Liver (tissue), 9 donors: ENCODE measurements around the gene WEE1. TPM values are rescaled to one million over a fixed set of nuclear protein-coding genes. Genes with fewer than 3 reads are reported as not detected.

ENCODE experiments used
- DNase-seq: peaks from one replicate; pipeline ENCODE4 v3.0.0-alpha.2; 2017; ENCODE audit warnings: low spot score
- H3K27ac ChIP-seq, 2 donors: one replicate each; pipeline ENCODE4 v1.7.0; 2013; ENCODE audit warnings: inconsistent platforms in 2 of 2, low read length in 2 of 2, control low read depth in 1 of 2, low read depth in 1 of 2, mild to moderate bottlenecking in 1 of 2
- H3K27me3 ChIP-seq, 4 donors: one replicate each; pipeline versions ENCODE4 v1.6.1 to v1.7.0; 2013; ENCODE audit warnings: low read length in 3 of 4, inconsistent platforms in 1 of 4, mild to moderate bottlenecking in 1 of 4, moderate library complexity in 1 of 4; ENCODE audit not compliant: control insufficient read depth in 4 of 4, insufficient read depth in 4 of 4
- H3K36me3 ChIP-seq, 4 donors: one replicate each; pipeline versions ENCODE4 v1.6.1 to v1.7.0; 2013; ENCODE audit warnings: low read length in 3 of 4, mild to moderate bottlenecking in 3 of 4, low read depth in 1 of 4, moderate library complexity in 1 of 4; ENCODE audit not compliant: control insufficient read depth in 4 of 4, insufficient read depth in 3 of 4
- H3K4me1 ChIP-seq, 4 donors: one replicate each; pipeline versions ENCODE4 v1.6.1 to v1.7.0; 2013; ENCODE audit warnings: low read length in 3 of 4, mild to moderate bottlenecking in 3 of 4, moderate library complexity in 1 of 4; ENCODE audit not compliant: control insufficient read depth in 4 of 4, insufficient read depth in 4 of 4
- H3K4me3 ChIP-seq, 3 donors: one replicate each; pipeline versions ENCODE4 v1.6.1 to v1.7.0; 2013; ENCODE audit warnings: low read length in 3 of 3, control low read depth in 1 of 3, low read depth in 1 of 3, mild to moderate bottlenecking in 1 of 3
- H3K9ac ChIP-seq, 2 donors: one replicate each; pipeline ENCODE4 v1.7.0; 2013; ENCODE audit warnings: low read length in 2 of 2, mild to moderate bottlenecking in 2 of 2, moderate library complexity in 2 of 2, control low read depth in 1 of 2, low read depth in 1 of 2
- H3K9me3 ChIP-seq, 4 donors: one replicate each; pipeline versions ENCODE4 v1.6.1 to v1.7.0; 2013; ENCODE audit warnings: low read length in 3 of 4; ENCODE audit not compliant: control insufficient read depth in 4 of 4
- ATF3 ChIP-seq: IDR thresholded peaks from 2 replicates; pipeline ENCODE4 v1.6.1; 2016; ENCODE audit warnings: antibody characterized with exemption
- EGR1 ChIP-seq, 2 donors: IDR thresholded peaks; 2 replicates each; pipeline ENCODE4 v1.6.1; 2016 to 2018; ENCODE audit warnings: antibody characterized with exemption in 2 of 2, low read depth in 2 of 2
- FOXA1 ChIP-seq: IDR thresholded peaks from 2 replicates; pipeline ENCODE4 v1.6.1; 2016; ENCODE audit warnings: antibody characterized with exemption
- HNF4A ChIP-seq, 2 donors: conservative IDR thresholded peaks; 2 replicates each; pipeline ENCODE4 v1.6.1; 2016; ENCODE audit warnings: antibody characterized with exemption in 2 of 2, mild to moderate bottlenecking in 2 of 2
- HNF4G ChIP-seq: IDR thresholded peaks from 2 replicates; pipeline ENCODE4 v1.6.1; 2016; ENCODE audit warnings: antibody characterized with exemption
- JUND ChIP-seq, 2 donors: IDR thresholded peaks; 2 replicates each; pipeline ENCODE4 v1.6.1; 2016; ENCODE audit warnings: antibody characterized with exemption in 2 of 2
- NR2F2 ChIP-seq: IDR thresholded peaks from 2 replicates; pipeline ENCODE4 v1.6.1; 2016; ENCODE audit warnings: antibody characterized with exemption
- RAD21 ChIP-seq, 2 donors: IDR thresholded peaks; 2 replicates each; pipeline ENCODE4 v1.6.1; 2016; ENCODE audit warnings: antibody characterized with exemption in 2 of 2, mild to moderate bottlenecking in 2 of 2
- SP1 ChIP-seq: IDR thresholded peaks from 2 replicates; pipeline ENCODE4 v1.6.1; 2018; ENCODE audit warnings: antibody characterized with exemption, mild to moderate bottlenecking
- TAF1 ChIP-seq: conservative IDR thresholded peaks from 2 replicates; pipeline ENCODE4 v1.6.1; 2016; ENCODE audit warnings: antibody characterized with exemption, mild to moderate bottlenecking
- WGBS: extraction: QIAGEN DNeasy Blood & Tissue Kit; methylation state at CpG from one replicate; pipeline ENCODE4 v1.1.7; 2013; 5-methylcytosine and 5-hydroxymethylcytosine counted together
- polyA plus RNA-seq, 2 donors: library from polyadenylated mRNA; stranded (reverse) in 1 of 2; unstranded in 1 of 2; fragments of 200-250 nt in 1 of 2; fragments of >200 nt in 1 of 2; fragmentation: Nextera tagmentation in 1 of 2; extraction: Ambion mirVana in 1 of 2; gene quantifications; one replicate each; pipeline versions ENCODE4 v1.2.1 to v1.2.3, GENCODE V29; 2013 to 2015
- total RNA-seq, 2 donors: library from RNA; depleted of rRNA; stranded (reverse); fragments of >200 nt; gene quantifications; one replicate each; pipeline ENCODE4 v1.2.3, GENCODE V29; 2014
- TF ChIP-seq, protein P1 (sequence below): IDR thresholded peaks from 2 replicates; pipeline ENCODE4 v1.6.1; 2016; ENCODE audit warnings: antibody characterized with exemption
- TF ChIP-seq, protein P2 (sequence below): fragments of 150-350 bp; IDR thresholded peaks from 2 replicates; pipeline ENCODE4 v1.5.1; 2017; ENCODE audit warnings: improper control_type of control experiment, low read depth, low read length; ENCODE audit not compliant: missing input control
- TF ChIP-seq, protein P3 (sequence below): IDR thresholded peaks from 2 replicates; pipeline ENCODE4 v1.6.1; 2016; ENCODE audit warnings: antibody characterized with exemption
- donor health status: healthy.
- donor health status: healthy.
- donor health status: healthy.
- donor health status: healthy.
- donor health status: healthy.

Gene WEE1
- total and polyA plus RNA-seq, 4 donors: 3.5 to 39.6 (median 7.1) TPM

DNA sequence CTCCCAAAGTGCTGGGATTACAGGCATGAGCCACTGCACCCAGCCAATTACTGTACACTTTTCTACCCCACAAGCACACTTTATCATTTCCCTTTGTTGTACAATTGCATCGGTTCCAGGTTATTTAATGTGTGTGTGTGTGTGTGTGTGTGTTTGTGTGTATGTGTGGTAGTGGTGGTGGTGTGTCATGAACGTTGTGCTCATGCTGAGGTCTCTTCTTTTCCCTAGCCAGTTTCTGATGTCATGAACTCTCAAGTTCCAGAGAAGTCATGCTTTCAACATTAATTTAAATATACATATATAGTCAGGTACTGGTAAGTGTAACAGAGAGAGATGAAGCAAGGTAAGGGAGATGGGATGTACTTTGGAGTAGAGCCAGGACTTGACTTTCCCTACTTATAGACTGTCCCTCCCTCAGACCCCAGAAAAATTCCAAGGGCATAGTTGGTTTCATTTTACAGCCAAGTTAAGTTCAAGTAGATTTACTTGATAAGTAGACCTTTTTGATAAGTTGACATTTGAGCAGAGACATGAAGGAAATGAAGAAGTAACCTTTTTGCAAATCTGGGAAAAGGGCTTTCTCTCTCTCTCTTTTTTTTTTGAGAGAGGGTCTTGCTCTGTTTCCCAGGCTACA is 42.7 kb downstream of the WEE1 start (continued):
- TF ChIP-seq, protein P1, sequence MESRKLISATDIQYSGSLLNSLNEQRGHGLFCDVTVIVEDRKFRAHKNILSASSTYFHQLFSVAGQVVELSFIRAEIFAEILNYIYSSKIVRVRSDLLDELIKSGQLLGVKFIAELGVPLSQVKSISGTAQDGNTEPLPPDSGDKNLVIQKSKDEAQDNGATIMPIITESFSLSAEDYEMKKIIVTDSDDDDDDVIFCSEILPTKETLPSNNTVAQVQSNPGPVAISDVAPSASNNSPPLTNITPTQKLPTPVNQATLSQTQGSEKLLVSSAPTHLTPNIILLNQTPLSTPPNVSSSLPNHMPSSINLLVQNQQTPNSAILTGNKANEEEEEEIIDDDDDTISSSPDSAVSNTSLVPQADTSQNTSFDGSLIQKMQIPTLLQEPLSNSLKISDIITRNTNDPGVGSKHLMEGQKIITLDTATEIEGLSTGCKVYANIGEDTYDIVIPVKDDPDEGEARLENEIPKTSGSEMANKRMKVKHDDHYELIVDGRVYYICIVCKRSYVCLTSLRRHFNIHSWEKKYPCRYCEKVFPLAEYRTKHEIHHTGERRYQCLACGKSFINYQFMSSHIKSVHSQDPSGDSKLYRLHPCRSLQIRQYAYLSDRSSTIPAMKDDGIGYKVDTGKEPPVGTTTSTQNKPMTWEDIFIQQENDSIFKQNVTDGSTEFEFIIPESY: no peak
- TF ChIP-seq EGR1 (IDR thresholded peaks at IDR 0.05; ENCODE audit: low read depth in 2 of 2): no peak
- TF ChIP-seq, protein P2, sequence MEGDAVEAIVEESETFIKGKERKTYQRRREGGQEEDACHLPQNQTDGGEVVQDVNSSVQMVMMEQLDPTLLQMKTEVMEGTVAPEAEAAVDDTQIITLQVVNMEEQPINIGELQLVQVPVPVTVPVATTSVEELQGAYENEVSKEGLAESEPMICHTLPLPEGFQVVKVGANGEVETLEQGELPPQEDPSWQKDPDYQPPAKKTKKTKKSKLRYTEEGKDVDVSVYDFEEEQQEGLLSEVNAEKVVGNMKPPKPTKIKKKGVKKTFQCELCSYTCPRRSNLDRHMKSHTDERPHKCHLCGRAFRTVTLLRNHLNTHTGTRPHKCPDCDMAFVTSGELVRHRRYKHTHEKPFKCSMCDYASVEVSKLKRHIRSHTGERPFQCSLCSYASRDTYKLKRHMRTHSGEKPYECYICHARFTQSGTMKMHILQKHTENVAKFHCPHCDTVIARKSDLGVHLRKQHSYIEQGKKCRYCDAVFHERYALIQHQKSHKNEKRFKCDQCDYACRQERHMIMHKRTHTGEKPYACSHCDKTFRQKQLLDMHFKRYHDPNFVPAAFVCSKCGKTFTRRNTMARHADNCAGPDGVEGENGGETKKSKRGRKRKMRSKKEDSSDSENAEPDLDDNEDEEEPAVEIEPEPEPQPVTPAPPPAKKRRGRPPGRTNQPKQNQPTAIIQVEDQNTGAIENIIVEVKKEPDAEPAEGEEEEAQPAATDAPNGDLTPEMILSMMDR: no peak
- TF ChIP-seq HNF4G: no peak

GRCh38 chr11:9616858-9617257 is 43.4 kb downstream of the WEE1 start:
- no peaks in the 10 kb centered on the region for H3K9me3 ChIP-seq
- H3K27ac ChIP-seq: no peak overlapping the region
- no peaks in the 10 kb centered on the region for H3K36me3 ChIP-seq
- H3K4me1 ChIP-seq: peaks cover 0 to 16% (median 3%) of the 10 kb centered on the region in 4 donors
- no peak for DNase-seq
- 96% methylated on average over 4 of the region's 4 CpGs for WGBS
- no peaks in the 10 kb centered on the region for H3K27me3 ChIP-seq
- H3K4me3 ChIP-seq: no peak overlapping the region
- H3K9ac ChIP-seq: no peak overlapping the region
- no peak for TF ChIP-seq ATF3
- TF ChIP-seq TAF1: no peak
- TF ChIP-seq JUND (IDR thresholded peaks at IDR 0.05): no peak
- no peak for TF ChIP-seq RAD21 (IDR thresholded peaks at IDR 0.05)
- no peak for TF ChIP-seq SP1
- no peak for TF ChIP-seq FOXA1
- TF ChIP-seq NR2F2: no peak
- TF ChIP-seq, protein P1: no peak
- TF ChIP-seq EGR1 (IDR thresholded peaks at IDR 0.05; ENCODE audit: low read depth in 2 of 2): no peak
- TF ChIP-seq, protein P3, sequence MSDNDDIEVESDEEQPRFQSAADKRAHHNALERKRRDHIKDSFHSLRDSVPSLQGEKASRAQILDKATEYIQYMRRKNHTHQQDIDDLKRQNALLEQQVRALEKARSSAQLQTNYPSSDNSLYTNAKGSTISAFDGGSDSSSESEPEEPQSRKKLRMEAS: no peak
- TF ChIP-seq HNF4A (conservative IDR thresholded peaks at IDR 0.05): no peak
- TF ChIP-seq, protein P2: no peak
